GM18870 (cell line): Measurements from ENCODE around the gene PRDM5.

Experiments
- ATAC-seq: cut with Tn5 transposase; IDR thresholded peaks from one replicate; pipeline ENCODE4 v1.9.1; 2021; ENCODE audit warnings: moderate library complexity; ENCODE audit not compliant: unreplicated experiment

PRDM5 gene

DNA sequence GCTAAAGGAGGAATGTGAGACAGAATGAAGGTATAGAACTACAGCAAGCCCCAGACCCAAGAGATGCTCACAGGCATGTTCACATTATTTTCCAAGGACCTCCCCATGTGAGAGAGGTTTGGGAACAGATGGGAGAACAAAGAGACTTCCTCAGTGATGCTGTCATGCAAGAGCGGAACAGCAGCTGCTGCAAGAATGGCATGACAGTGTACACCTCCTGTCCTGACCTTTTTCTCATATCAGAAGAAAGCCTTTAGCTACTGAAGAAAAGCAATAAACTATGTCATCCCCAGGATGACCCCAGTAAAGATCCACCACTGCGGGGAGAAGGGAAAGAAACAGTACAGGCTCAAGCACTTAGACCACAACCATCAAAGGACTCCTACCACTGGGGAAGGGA, 7.2 kb downstream of the PRDM5 start:
- no peak for ATAC-seq

DNA sequence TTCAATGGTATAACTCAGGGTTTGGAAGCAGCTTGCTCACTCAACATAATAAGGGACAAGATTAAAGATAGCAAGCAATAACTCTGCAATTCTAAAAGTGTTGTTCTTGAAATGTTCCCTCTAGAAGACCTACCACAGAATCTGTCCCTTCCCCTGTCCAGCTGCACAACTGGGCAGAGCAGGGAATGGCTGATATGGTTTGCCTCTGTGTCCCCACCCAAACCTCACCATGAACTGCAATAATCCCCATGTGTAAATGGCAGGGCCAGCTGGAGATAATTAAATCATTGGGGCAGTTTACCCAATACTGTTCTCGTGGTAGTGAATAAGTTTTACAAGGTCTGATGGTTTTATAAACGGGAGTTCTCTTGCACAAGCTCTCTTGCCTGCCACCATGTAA, 19.1 kb downstream of the PRDM5 start:
- ATAC-seq = no peak

DNA sequence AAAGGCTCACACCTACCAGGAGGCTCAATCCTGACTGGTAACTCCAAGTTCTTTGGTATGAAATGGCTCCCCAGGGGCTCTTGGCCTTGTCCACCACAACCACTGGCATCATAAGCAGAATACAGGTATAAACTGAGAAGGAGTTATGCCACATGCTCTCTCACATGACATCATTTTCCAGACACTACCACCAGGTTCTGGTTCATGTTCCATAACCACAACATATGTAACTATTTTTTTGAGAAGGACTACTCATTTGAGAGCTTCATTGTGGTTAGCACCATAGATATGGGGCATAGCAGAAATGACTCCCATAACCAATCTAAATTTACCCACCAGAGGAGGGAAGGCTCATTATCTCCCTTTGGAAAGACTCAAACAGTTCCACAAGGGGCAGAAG, 19.6 kb downstream of the PRDM5 start:
- ATAC-seq = no peak

GRCh38 chr4:120901731-120902130, 20.8 kb downstream of the PRDM5 start:
- ATAC-seq = no peak

GRCh38 chr4:120897981-120898719, 24.4 kb downstream of the PRDM5 start:
- ATAC-seq = no peak

DNA sequence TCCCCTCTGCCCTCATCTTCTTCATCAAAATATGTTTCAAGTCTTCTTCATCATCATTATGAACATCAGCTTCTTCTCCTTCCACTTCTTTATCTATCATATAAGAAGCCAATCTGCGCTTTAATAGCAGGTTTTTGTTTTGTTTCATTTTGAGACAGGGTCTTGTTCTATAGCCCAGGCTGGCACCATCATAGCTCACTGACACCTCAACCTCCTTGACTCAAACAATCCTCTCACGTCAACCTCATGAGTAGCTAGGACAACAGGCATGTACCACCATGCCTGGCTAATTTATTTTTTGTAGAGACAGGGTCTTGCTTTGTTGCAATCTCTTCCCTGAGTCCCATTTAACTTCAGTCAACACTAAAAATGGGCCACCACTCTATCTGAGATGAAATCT, 27.0 kb downstream of the PRDM5 start:
- no peak for ATAC-seq

DNA sequence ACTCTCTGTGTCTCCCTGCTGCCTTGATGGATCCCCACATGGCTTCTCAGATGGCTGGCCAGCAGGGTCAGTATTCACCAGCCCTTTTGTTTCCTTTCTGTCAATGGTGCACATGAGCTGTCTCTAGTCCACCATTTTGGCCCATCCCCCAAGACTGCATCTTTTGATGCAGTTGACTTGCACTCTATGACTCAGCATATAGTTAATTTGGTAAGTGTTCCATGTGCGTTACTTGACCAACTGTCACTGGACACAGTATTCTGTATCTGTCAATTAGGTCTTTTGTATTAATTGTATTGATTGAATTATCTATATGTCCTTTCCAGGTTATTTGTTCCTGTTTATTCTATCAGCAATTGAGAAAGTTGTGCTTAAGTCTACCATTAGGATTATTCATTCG, 29.2 kb downstream of the PRDM5 start:
- ATAC-seq = no peak

GRCh38 chr4:120886191-120886590, 36.3 kb downstream of the PRDM5 start:
- no peak for ATAC-seq

DNA sequence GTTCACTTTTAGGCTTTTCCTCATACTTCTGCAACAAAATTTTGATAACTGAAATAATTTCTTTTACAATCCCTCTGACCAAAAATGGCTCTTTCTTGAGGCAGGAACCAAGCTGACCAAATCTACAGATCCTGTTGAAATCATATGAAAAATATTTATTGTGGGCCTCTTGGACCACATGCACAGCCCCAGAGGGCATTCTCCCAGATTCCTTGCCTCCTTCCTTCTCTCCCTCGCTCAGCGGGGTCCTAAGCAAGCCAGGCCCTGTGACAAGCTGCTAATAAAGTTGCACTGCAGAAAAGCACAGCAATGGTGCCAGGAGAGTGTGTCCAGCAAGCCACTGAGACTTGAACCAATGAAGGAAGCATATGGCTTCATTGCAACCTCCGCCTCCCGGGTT, 40.7 kb downstream of the PRDM5 start:
- ATAC-seq = no peak

DNA sequence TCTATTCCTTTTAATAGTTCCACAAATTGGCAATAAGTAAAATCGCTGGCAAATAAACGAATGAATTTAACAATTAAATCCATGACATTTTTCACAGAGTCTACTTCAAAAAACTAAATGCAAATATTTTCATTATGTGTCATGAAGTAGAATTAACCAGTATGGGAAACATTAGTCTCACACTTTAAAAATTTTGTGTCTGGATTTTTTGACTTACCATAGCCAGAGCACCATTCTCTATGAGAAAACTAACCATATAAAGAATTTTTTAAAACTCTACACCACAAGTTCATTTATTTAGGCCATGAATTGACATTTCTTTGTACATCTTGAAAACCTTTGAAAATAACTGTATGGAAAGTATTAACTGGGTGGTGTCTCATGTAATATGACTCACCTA, 41.2 kb downstream of the PRDM5 start:
- ATAC-seq = no peak

- no peak for ATAC-seq
These were observed 45.5 kb downstream of the PRDM5 start for GRCh38 chr4:120877021-120877420.

- ATAC-seq = no peak
These were observed 47.4 kb downstream of the PRDM5 start for GRCh38 chr4:120874792-120875774.

GRCh38 chr4:120873554-120873953, 49.0 kb downstream of the PRDM5 start:
- no peak for ATAC-seq

- no peak for ATAC-seq
These were observed 51.4 kb downstream of the PRDM5 start for GRCh38 chr4:120871173-120871572.

DNA sequence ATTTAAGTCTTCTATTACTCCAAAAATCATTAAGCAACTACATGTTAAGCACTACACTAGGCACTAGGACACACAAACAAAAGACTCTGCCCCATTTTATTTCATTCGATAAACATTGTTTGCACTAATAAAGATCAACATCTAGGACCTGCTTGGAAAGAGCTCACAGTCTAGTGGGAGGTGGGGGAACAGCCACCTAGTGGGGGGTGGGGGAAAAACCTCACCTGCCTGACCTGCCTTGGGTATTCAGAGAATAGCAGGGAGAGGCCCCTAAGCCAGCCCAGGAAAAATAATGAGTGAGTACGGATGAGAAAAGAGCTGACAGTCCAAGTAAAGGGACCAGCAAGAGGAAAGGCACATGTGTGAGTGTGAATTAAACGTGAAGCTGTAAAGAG, 52.2 kb downstream of the PRDM5 start:
- no peak for ATAC-seq

GRCh38 chr4:120869613-120870278, 52.8 kb downstream of the PRDM5 start:
- ATAC-seq = no peak

DNA sequence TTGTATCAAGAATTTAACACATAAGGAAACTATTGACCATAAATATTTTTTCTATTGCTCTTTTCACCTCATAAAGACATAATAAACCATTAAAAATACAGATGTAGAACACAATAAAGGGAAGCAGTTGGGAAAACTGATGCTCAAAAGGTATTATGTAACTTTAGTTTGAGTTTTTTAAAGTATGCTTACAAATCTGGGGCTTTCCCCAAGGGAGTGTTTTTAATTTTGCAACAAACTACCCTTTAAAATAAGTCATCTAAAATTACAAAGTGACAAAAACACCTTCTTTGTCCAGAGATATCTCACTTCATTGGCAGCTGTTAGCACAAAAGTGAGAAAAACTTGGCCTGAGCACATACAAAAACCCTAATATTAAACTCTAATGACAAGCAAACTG, 55.0 kb downstream of the PRDM5 start:
- no peak for ATAC-seq

DNA sequence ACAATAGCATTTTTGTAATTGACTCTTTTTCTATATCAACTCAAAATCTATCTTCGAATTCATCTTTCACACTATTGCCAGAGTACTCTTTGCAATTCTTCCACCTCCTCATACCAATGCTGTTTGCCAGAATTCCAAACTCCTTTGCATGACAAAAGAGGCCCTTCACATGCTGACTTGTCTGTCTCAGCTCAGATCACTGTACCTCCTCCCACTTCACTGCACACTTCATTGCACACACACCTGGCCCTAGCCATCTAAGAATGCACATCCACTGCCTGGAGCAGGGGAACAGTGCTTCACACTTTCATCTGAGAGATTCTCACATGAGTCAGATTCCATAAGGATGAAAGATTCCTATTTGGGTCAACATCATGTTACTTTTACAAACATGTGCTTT, 56.5 kb downstream of the PRDM5 start:
- peak; percentile 66 for ATAC-seq

DNA sequence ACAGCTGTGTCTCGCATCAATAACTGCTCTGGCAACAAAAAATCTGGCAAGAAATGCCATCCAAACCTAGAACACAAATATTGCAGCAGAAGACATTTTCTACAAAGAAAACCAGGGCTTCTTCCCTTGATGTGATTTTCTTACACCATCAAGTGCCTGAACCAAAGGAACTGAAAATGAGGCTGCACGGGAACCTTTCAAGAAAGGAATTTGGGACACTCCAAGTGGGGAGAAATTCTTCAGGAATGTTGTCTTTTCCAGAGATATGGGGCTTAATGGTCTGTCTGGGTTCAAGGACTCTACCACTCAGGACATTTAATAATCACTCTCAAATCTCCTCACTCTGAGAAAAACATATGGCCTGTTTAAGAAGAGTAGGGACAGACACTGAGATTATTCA, 57.6 kb downstream of the PRDM5 start:
- no peak for ATAC-seq

DNA sequence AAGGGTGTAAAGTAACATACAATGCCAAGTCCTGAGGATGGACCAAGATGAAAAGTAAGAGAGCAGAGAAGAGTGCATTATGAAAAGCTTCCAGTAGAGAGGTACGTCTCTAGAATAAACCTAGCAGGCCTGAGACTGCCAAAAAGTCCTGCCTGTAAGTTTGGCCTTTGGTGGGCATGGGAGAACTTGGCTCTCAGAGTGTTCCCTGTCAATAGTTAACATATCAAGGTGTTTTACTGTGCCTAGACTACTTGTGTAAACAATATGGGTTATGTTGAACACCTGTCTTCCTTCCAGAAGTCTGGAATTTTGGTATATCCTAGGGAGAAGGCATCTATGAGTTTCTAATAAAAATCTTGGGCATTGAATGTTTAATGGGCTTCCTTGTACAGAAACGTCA, 60.1 kb downstream of the PRDM5 start:
- no peak for ATAC-seq

DNA sequence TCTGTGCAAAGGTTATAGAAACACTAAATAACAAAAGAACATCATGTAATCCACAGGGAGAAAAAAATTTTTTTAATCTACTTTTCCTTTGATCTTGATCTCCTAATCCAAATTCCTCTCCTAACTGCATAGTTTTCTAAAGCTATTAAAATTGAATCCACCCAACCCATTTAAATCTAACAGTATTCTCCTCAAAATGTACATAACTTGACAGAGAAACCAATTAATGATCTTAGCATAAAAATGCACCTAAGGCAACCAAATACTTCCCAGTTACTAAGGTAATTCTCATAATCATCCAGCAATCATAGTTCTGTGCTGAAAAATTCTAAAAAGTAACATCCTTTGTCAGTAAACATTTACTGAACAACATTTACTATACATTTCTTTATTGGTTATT, 60.7 kb downstream of the PRDM5 start:
- no peak for ATAC-seq

GRCh38 chr4:120858776-120859175, 63.8 kb downstream of the PRDM5 start:
- no peak for ATAC-seq
